RWPE1 (cell line): ENCODE results near the gene EEF1G.

ENCODE experiments used
- CTCF ChIA-PET: fragments of 350-600 bp; sonication (Branson Sonifier 250); formaldehyde crosslinking; extraction: SDS; loops from one replicate; lab custom pipeline; 2021; lab: Yijun Ruan, JAX
- POLR2A ChIA-PET: fragments of 400-600 bp; formaldehyde crosslinking; extraction: SDS; loops from one replicate; lab custom pipeline; 2020; ENCODE audit warnings: antibody characterized with exemption; ENCODE audit not compliant: low non-redundant PET; lab: Yijun Ruan, JAX
- DNase-seq: peaks from one replicate; pipeline ENCODE4 v3.0.0; 2012; ENCODE audit warnings: low spot score
- H3K27ac ChIP-seq: fragments of 450-650 bp; 2 replicates; pipeline ENCODE4 v1.5.1; 2017
- TF ChIP-seq, protein P1 (sequence below): fragments of 450-650 bp; conservative IDR thresholded peaks from 2 replicates; pipeline ENCODE4 v1.5.1; 2017; ENCODE audit warnings: low read depth, mild to moderate bottlenecking

EEF1G gene

GRCh38 chr11:62513626-62514025, 60.1 kb downstream of the EEF1G start:
- ChIA-PET CTCF (interaction anchor here (0.9 kb wide), 1 partner anchor 89 kb away, joined by 4 read pairs; no protein-coding TSS in a partner anchor), POLR2A (interaction anchor here (0.6 kb wide), 1 partner anchor 100 kb away, joined by 3 read pairs; no protein-coding TSS in a partner anchor)
- peak overlapping the region; percentile 66 for H3K27ac ChIP-seq
- TF ChIP-seq, protein P1, sequence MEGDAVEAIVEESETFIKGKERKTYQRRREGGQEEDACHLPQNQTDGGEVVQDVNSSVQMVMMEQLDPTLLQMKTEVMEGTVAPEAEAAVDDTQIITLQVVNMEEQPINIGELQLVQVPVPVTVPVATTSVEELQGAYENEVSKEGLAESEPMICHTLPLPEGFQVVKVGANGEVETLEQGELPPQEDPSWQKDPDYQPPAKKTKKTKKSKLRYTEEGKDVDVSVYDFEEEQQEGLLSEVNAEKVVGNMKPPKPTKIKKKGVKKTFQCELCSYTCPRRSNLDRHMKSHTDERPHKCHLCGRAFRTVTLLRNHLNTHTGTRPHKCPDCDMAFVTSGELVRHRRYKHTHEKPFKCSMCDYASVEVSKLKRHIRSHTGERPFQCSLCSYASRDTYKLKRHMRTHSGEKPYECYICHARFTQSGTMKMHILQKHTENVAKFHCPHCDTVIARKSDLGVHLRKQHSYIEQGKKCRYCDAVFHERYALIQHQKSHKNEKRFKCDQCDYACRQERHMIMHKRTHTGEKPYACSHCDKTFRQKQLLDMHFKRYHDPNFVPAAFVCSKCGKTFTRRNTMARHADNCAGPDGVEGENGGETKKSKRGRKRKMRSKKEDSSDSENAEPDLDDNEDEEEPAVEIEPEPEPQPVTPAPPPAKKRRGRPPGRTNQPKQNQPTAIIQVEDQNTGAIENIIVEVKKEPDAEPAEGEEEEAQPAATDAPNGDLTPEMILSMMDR, result no peak
- no peak for DNase-seq

DNA sequence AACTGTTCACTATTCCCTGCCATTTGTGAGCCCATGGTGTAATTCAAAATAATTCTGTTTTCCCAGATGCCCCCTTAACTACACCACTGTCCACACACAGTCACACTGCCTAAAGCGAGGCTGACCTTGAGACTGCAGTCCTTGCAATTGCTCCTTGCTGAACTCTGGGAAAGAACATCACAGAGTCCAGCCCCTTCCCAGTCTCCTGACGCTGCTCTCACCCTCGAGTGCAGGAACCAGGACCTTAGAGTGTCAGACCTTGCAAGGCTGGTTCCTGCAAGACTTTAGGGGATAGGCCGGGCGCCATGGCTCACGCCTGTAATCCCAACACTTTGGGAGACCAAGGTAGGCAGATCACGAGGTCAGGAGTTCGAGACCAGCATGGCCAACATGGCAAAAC, 60.7 kb downstream of the EEF1G start:
- H3K27ac ChIP-seq, result peak overlapping the region; percentile 66
- DNase-seq, result no peak
- POLR2A ChIA-PET, result no interaction called here
- TF ChIP-seq, protein P1, result no peak
- CTCF ChIA-PET, result no interaction called here
